SJCRH30 (cell line): ENCODE measurements around the gene TBC1D22A. TPM values are rescaled to one million over a fixed set of nuclear protein-coding genes. Genes with fewer than 3 reads are reported as not detected.

ENCODE experiments used
- DNase-seq, 2 experiments: peaks; one replicate each; pipeline ENCODE4 v3.0.0-alpha.2; 2015 to 2020
- H3K27ac ChIP-seq: fragments of 250-450 bp; sonication (Bioruptor Pico); 2 replicates; pipeline ENCODE4 v1.5.1; 2020; ENCODE audit warnings: mild to moderate bottlenecking, moderate library complexity
- H3K27me3 ChIP-seq: fragments of 250-450 bp; sonication (Bioruptor Pico); 2 replicates; pipeline ENCODE4 v1.5.1; 2020; ENCODE audit warnings: mild to moderate bottlenecking, moderate library complexity
- H3K36me3 ChIP-seq: fragments of 250-450 bp; sonication (Bioruptor Pico); 2 replicates; pipeline ENCODE4 v1.5.1; 2020; ENCODE audit warnings: mild to moderate bottlenecking, moderate library complexity
- H3K4me1 ChIP-seq: fragments of 250-450 bp; sonication (Bioruptor Pico); 2 replicates; pipeline ENCODE4 v1.5.1; 2020; ENCODE audit warnings: mild to moderate bottlenecking, moderate library complexity
- H3K4me3 ChIP-seq: fragments of 250-450 bp; sonication (Bioruptor Pico); 2 replicates; pipeline ENCODE4 v1.5.1; 2020; ENCODE audit warnings: mild to moderate bottlenecking, moderate library complexity
- H3K9me3 ChIP-seq: fragments of 250-450 bp; sonication (Bioruptor Pico); replicated peaks from 2 replicates; pipeline ENCODE4 v1.5.1; 2020; ENCODE audit warnings: mild to moderate bottlenecking, moderate library complexity
- total RNA-seq: library from RNA; depleted of rRNA; stranded (reverse); fragments of >200 nt; shearing (Covaris generic); gene quantifications from 2 replicates; pipeline ENCODE4 v1.2.3, GENCODE V29; 2014

TBC1D22A gene
- total RNA-seq, 1 experiment from 2014 or later: 8.9 TPM

DNA sequence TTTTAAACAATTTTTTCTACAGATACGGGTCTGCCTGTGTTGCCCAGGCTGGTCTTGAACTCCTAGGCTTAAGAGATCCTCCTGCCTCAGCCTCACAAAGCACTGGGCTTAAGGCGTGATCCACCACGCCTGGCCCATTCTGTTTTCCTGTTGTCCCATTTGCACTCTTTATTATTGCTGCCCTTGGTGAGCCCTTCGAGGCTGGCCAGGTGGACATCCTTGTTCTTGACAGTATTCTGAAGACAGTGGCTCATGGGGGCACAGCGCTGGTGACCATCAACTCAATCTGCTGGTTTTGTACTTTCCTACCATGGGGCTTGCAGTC, 35.6 kb downstream of the TBC1D22A start:
- H3K36me3 ChIP-seq: peaks cover 6% of the 10 kb centered on the region; the same call in 1 of the 2 replicates
- no peak overlapping the region for H3K27ac ChIP-seq
- no peaks in the 10 kb centered on the region for H3K9me3 ChIP-seq
- peaks cover 4% of the 10 kb centered on the region; the same call in 1 of the 2 replicates for H3K4me1 ChIP-seq
- no peaks in the 10 kb centered on the region for H3K27me3 ChIP-seq
- H3K4me3 ChIP-seq: no peak overlapping the region
- DNase-seq: no peak

DNA sequence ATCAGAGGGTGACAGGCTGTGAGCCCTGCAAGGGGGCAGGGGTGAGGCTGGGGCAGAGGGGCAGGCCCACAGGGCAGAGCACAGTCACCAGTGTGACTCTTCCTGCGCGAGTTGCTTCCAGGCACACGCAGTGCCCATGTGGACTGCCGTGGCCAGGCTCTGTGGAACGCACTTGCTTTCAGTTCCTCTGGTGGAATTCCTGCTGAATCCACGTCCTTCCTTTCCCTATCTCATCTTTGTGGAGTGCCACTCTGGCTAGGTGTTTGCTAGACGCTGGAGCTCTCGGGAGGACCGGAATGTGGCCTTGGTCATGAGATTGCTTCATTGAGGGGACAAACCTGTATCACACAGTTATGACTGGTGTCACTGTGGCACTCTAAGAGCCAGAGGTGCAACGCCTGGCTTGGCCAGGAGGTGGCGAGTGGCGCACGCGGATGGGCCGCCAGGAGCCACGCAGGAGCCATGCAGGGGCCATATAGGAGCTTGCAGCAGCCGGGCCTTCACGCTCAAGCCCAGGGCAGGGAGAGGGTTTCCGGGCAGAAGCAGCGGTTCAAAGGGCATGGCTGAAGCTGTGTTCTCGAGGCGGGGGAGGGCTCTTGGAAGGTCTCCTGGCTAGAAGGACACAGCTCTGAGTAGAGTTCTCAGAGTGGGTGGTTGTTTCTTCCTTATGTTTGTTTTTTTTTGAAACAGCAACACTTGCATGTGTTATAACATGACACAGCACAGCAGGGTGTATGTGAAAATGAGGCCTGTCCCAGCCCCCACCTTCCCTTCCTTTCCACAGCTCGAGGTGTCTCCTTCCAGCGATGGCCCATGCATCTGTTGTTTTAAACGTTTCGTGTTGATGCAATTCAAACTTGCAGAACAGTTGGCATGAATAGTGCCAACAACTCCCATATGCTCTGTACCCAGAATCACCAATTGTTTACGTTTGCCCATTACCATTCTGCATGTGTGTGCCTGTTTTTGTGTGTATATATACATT, 36.2 kb downstream of the TBC1D22A start:
- peak; percentile 49 to 60 for DNase-seq
- Histone ChIP-seq H3K9me3 (no peaks in the 10 kb centered on the region), H3K27me3 (no peaks in the 10 kb centered on the region), H3K27ac (no peak overlapping the region), H3K4me3 (no peak overlapping the region), H3K4me1 (peaks cover 4% of the 10 kb centered on the region; the same call in 1 of the 2 replicates), H3K36me3 (peaks cover 6% of the 10 kb centered on the region; the same call in 1 of the 2 replicates)

DNA sequence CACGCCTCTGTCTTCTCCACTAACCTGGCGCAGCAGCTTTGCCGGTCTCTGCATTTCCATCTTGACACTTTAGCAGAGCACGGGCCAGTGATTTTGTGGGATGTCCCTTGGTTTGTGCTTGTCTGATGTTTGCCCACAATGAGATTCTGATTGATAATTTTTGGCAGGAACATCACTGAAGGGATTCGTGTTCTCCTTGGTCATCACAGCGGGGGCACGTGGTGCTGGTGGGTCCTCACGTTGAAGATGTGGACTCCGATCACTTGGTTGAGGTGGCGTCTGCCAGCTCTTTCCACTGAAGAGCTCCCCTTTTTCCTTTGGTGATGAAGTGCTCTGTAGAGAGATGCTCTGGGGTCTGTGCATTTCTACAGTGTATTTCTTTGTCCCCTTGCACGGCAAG, 37.2 kb downstream of the TBC1D22A start:
- H3K27me3 ChIP-seq: no peaks in the 10 kb centered on the region
- no peak overlapping the region for H3K4me3 ChIP-seq
- H3K27ac ChIP-seq: no peak overlapping the region
- peaks cover 6% of the 10 kb centered on the region; the same call in 1 of the 2 replicates for H3K36me3 ChIP-seq
- peaks cover 4% of the 10 kb centered on the region; the same call in 1 of the 2 replicates for H3K4me1 ChIP-seq
- no peaks in the 10 kb centered on the region for H3K9me3 ChIP-seq
- no peak for DNase-seq

GRCh38 chr22:46800102-46800857, 37.8 kb downstream of the TBC1D22A start:
- Histone ChIP-seq H3K27me3 (no peaks in the 10 kb centered on the region), H3K27ac (no peak overlapping the region), H3K4me3 (no peak overlapping the region), H3K4me1 (peaks cover 4% of the 10 kb centered on the region; the same call in 1 of the 2 replicates), H3K36me3 (peaks cover 6% of the 10 kb centered on the region; the same call in 1 of the 2 replicates), H3K9me3 (no peaks in the 10 kb centered on the region)
- no peak for DNase-seq

DNA sequence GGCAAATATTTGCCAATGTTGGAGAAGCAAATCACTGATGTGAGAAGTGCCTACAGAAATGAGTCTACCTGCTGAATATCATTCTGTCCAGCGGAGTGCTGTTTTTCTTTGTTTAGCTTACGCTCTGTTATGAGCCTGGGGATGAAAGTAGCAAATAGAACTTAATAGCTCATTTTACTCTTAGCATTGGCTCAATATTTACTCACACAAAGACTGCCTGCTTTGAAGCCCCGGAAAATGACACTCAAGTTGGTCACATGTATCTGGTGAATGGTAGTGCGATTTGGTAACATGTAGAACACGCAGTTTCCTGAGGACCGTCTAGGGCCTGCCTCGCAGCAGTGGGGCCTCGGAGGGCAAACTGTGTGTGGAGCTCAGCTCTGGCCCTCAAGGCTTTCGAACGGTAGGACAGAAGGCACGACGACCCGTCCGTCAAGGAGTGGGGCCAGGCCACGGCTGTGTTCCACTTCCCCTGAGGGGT, 38.9 kb downstream of the TBC1D22A start:
- H3K9me3 ChIP-seq: no peaks in the 10 kb centered on the region
- H3K36me3 ChIP-seq: peaks cover 6% of the 10 kb centered on the region; the same call in 1 of the 2 replicates
- no peak for DNase-seq
- peaks cover 4% of the 10 kb centered on the region; the same call in 1 of the 2 replicates for H3K4me1 ChIP-seq
- H3K4me3 ChIP-seq: no peak overlapping the region
- no peak overlapping the region for H3K27ac ChIP-seq
- H3K27me3 ChIP-seq: no peaks in the 10 kb centered on the region

DNA sequence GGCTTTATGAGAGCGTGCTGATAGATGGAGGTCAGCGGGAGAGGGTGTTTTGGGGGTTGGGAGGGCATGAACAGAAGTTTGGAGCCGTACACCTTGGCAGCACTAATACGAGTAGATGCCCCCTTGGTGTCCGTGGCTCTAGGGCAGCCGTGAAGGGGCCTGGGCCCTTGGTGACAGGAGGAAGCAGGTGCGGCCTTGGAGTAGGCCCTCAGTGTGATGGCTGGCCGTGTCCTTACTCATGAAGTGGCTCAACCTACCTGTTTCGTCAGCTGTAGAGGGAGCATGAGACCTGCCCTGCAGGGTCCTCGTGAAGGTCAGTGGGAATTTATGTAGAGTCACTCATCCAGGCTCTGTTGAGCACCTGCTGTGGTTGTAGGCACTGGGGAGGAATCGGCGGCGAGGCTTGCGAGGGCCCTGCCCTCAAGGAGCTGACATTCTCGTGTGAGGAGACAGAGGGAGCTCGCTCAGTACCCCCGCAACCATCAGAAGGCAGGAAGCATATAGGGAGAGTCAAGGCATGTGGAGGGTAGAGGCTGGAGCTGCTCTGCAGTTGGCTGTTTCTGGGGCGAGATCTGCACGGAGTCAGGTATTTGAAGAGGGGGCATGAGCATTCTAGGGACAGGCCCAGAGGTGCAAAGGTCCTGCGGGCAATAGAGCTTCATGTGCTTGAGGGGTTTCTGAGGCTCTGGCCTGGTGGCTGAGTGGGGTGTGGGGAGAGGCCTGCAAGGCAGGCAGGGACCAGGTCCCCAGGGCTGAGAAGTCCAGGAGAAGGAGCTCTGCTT, 39.6 kb downstream of the TBC1D22A start:
- DNase-seq: no peak
- Histone ChIP-seq H3K9me3 (no peaks in the 10 kb centered on the region), H3K4me1 (peaks cover 3% of the 10 kb centered on the region; the same call in 1 of the 2 replicates), H3K36me3 (peaks cover 9% of the 10 kb centered on the region; the same call in 1 of the 2 replicates), H3K27ac (no peak overlapping the region), H3K27me3 (no peaks in the 10 kb centered on the region), H3K4me3 (no peak overlapping the region)

DNA sequence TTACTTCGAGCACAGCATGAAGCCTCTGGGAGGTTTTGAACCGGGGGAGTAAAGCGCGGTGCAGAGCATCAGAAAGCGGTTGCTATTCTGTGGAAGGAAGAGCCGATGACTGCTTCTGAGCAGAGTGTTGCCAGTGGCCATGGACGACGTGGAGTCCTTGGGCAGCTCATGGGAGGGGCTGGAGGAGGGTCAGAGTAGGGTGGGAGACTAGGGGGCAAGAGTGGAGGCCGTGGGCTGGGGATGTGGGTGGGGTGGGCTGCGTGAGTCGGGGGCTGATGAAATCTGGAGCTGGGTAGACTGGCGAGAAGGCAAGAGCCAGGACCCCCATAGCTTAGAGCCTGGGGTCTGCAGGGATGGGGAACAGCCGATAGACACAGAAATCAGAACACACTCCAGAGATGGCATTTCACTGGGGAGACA, 40.2 kb downstream of the TBC1D22A start:
- DNase-seq: no peak
- no peak overlapping the region for H3K4me3 ChIP-seq
- peaks cover 9% of the 10 kb centered on the region; the same call in 1 of the 2 replicates for H3K36me3 ChIP-seq
- no peaks in the 10 kb centered on the region for H3K9me3 ChIP-seq
- H3K4me1 ChIP-seq: no peaks in the 10 kb centered on the region
- no peaks in the 10 kb centered on the region for H3K27me3 ChIP-seq
- H3K27ac ChIP-seq: no peak overlapping the region

DNA sequence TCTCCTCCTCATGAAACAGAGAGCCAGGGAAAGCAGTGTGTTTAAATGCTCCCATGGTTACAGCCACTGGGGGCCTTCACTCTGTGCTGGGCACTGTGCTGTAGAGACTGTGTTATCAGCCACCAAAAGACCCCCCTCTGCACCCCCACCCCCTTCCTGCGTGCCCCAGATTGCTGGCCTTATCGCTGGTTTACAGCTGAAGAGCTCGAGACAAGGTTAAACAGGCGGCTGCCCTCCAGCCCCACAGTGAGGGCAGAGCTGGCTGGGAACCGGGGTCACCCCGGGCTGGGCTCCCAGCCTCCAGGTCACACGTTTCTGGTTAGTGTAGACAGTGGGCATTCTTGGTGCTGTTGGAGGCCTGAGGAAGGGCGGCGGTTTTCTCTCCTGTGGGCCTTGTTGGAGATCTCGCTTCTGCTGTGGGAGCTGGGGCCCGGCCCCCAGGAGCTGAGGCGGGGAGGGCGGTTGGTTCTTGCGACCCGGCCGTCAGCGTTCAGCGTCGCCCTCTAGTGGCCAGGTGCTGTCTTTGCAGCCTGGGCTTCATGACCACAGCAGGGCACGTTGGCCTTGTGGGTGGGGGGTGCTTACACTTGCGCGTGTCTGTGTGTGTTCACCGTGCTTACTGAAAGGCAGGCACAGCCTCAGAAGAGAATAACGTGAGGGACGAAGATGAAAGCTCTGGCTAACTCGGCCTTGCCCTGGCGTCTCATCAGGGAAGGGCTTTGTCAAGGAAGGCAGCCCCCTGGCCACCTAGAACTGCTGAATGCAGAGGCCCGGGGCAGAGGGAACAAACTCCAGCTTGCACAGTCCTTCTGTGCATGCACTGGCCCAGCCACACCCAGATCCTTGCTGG, 40.8 kb downstream of the TBC1D22A start:
- peaks cover 9% of the 10 kb centered on the region; the same call in 1 of the 2 replicates for H3K36me3 ChIP-seq
- H3K4me1 ChIP-seq: no peaks in the 10 kb centered on the region
- no peaks in the 10 kb centered on the region for H3K9me3 ChIP-seq
- peak; percentile 26 to 46 for DNase-seq
- H3K27me3 ChIP-seq: no peaks in the 10 kb centered on the region
- H3K4me3 ChIP-seq: no peak overlapping the region
- H3K27ac ChIP-seq: no peak overlapping the region

DNA sequence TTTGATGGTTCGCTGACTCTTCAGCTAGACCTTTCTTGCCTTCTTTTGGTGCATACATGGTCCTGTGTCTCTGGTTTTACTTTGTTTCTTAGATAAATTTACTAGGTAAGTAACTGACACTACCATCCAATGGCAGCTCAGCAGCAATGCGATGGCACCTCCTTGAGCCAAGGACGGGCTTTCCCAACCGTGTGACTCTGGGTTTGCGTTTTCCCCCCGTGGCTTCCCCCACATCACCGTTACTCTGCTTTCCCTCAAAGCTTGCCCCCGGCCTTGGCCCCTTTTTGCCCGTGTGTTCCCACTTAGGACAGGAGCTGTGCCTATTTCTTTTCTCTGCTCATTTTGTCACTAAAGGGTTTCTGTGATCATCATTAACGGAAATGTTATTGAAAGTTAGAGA, 41.5 kb downstream of the TBC1D22A start:
- no peaks in the 10 kb centered on the region for H3K27me3 ChIP-seq
- peaks cover 8% of the 10 kb centered on the region; the same call in 1 of the 2 replicates for H3K36me3 ChIP-seq
- no peak for DNase-seq
- no peaks in the 10 kb centered on the region for H3K9me3 ChIP-seq
- no peak overlapping the region for H3K27ac ChIP-seq
- no peak overlapping the region for H3K4me3 ChIP-seq
- no peaks in the 10 kb centered on the region for H3K4me1 ChIP-seq

- H3K27ac ChIP-seq: no peak overlapping the region
- no peaks in the 10 kb centered on the region for H3K27me3 ChIP-seq
- no peak for DNase-seq
- 0 out of 2 replicates have a peak, but pooled peaks cover 2% of the 10 kb centered on the region for H3K36me3 ChIP-seq
- H3K9me3 ChIP-seq: no peaks in the 10 kb centered on the region
- no peaks in the 10 kb centered on the region for H3K4me1 ChIP-seq
- no peak overlapping the region for H3K4me3 ChIP-seq
Observed at GRCh38 chr22:46806794-46807193, 44.3 kb downstream of the TBC1D22A start.

DNA sequence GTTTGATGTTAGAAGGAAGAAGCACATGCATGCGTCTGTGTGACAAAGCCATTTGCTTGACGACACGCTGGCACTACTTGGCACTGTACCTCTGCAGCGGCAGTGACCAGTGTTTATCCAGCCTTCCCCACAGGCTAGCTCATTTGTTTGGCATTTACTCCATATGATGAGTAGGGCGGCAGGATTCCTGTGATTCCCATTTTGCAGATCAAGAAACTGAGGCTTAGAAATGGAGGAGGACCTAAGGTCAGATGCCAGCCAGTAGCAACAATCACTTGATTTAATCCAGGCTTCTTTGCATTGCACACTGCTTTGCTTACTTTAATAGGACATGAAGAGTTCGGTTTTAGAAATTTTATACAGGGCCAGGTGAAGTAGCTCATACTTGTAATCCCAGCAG, 45.0 kb downstream of the TBC1D22A start:
- H3K9me3 ChIP-seq: no peaks in the 10 kb centered on the region
- DNase-seq: no peak
- no peak overlapping the region for H3K27ac ChIP-seq
- no peaks in the 10 kb centered on the region for H3K4me1 ChIP-seq
- H3K27me3 ChIP-seq: no peaks in the 10 kb centered on the region
- 0 out of 2 replicates have a peak, but pooled peaks cover 2% of the 10 kb centered on the region for H3K36me3 ChIP-seq
- no peak overlapping the region for H3K4me3 ChIP-seq

GRCh38 chr22:46809153-46809885, 46.9 kb downstream of the TBC1D22A start:
- DNase-seq: no peak
- Histone ChIP-seq H3K27me3 (no peaks in the 10 kb centered on the region), H3K9me3 (no peaks in the 10 kb centered on the region), H3K27ac (no peak overlapping the region), H3K4me1 (no peaks in the 10 kb centered on the region), H3K4me3 (no peak overlapping the region), H3K36me3 (0 out of 2 replicates have a peak, but pooled peaks cover 2% of the 10 kb centered on the region)
